Measurements from ENCODE around the gene FSTL5.

Gene FSTL5

GRCh38 chr4:161554372-161554990, 609.3 kb downstream of the FSTL5 start:
- H3K4me3 ChIP-seq (ENCODE audit: low read length), result no peak overlapping the region; the same call in 1 of the 2 replicates
- no peak for TF ChIP-seq ZNF274 (IDR thresholded peaks at IDR 0.05; ENCODE audit: low read depth, low read length)

DNA sequence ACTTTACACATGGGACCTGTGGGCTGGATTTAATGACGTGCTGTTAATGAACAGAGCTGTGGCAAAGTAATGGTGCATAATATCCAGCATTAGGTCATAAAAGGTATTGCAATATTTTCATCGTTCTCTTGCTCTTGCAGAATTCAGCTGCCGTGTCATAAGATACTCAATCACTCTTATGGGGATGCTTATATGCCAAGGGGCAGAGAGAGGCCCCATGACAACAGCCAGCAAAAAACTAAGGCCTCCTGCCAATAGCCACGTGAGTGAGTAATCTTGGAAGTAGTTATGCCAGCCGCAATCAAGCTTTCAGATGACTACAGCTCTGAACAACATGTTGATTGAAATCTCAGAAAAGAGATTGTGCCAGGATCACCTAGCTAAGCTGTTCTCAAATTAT, 616.9 kb downstream of the FSTL5 start:
- no peak for TF ChIP-seq ZNF274 (IDR thresholded peaks at IDR 0.05; ENCODE audit: low read depth, low read length)
- no peak overlapping the region for H3K4me3 ChIP-seq (ENCODE audit: low read length)

DNA sequence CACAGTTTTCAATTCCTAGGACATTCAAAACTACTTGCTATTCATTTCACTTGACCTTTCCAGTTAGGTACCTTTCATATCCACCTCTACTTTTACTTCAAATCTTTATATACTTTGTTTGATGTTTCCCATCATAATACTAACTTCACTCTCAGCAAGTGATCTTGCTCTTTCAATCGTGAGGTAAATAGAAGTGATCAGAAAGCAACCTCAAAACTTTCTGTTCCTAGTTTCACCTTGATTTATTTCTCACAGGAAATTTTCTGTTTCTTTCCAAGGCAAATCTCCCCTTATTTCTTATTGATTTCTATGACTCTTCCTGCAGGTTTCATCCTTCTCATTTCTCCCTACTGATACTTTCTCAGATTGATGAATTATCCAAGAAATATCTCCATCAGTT, 623.5 kb downstream of the FSTL5 start:
- TF ChIP-seq ZNF274 (IDR thresholded peaks at IDR 0.05; ENCODE audit: low read depth, low read length), result no peak
- no peak overlapping the region for H3K4me3 ChIP-seq (ENCODE audit: low read length)

DNA sequence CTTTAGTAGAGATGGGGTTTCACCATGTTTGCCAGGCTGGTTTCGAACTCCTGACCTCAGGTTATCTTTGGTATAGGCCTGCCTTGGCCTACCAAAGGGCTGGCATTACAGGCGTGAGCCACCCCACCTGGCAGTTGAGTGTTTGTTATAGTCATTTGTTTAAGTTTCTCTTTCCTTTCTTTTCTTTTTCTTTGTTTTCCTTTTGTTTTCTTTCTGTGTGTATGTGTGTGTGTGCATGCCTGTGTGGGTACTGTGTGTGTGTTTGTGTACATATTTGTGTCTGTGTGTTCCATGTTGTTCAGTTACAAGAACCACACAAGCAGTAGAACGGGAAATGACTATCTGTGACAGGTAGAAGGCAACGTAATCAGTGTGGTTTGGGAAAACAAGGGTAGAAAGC, 624.9 kb downstream of the FSTL5 start:
- TF ChIP-seq ZNF274 (IDR thresholded peaks at IDR 0.05; ENCODE audit: low read depth, low read length), result no peak

DNA sequence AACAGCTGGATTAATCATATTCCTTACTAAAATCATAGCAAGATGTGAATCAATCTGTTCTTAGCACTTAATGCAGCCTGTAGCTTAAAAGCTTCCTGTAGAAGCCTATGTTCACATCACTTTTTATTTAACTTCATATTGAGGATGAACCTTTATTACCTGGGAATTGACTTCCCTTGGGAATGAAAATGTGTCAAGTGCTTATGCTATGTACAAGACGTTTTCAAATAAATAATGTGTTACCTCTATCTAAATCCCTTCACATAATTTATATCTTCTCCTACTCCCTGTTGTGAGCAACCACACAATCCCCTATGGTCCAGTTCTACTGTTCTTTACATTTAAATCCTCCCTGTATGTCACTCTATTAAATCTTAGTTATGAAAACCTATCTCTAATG, 633.1 kb downstream of the FSTL5 start:
- no peak overlapping the region for H3K4me3 ChIP-seq (ENCODE audit: low read length)
- no peak for TF ChIP-seq ZNF274 (IDR thresholded peaks at IDR 0.05; ENCODE audit: low read depth, low read length)

More for the DNA sequence above, 624.9 kb downstream of the FSTL5 start:
- no peak overlapping the region for H3K4me3 ChIP-seq (ENCODE audit: low read length)

GRCh38 chr4:161525121-161525520, 638.7 kb downstream of the FSTL5 start:
- TF ChIP-seq ZNF274 (IDR thresholded peaks at IDR 0.05; ENCODE audit: low read depth, low read length), result no peak
- H3K4me3 ChIP-seq (ENCODE audit: low read length), result no peak overlapping the region

GRCh38 chr4:161522031-161522430, 641.8 kb downstream of the FSTL5 start:
- no peak overlapping the region for H3K4me3 ChIP-seq (ENCODE audit: low read length)
- no peak for TF ChIP-seq ZNF274 (IDR thresholded peaks at IDR 0.05; ENCODE audit: low read depth, low read length)

- TF ChIP-seq ZNF274 (IDR thresholded peaks at IDR 0.05; ENCODE audit: low read depth, low read length), result no peak
- no peak overlapping the region for H3K4me3 ChIP-seq (ENCODE audit: low read length)
Observed at GRCh38 chr4:161519611-161520010, 644.2 kb downstream of the FSTL5 start.

GRCh38 chr4:161517941-161518340, 645.9 kb downstream of the FSTL5 start:
- TF ChIP-seq ZNF274 (IDR thresholded peaks at IDR 0.05; ENCODE audit: low read depth, low read length), result no peak
- H3K4me3 ChIP-seq (ENCODE audit: low read length), result no peak overlapping the region

GRCh38 chr4:161505141-161505540, 658.7 kb downstream of the FSTL5 start:
- no peak for TF ChIP-seq ZNF274 (IDR thresholded peaks at IDR 0.05; ENCODE audit: low read depth, low read length)
- H3K4me3 ChIP-seq (ENCODE audit: low read length), result no peak overlapping the region

DNA sequence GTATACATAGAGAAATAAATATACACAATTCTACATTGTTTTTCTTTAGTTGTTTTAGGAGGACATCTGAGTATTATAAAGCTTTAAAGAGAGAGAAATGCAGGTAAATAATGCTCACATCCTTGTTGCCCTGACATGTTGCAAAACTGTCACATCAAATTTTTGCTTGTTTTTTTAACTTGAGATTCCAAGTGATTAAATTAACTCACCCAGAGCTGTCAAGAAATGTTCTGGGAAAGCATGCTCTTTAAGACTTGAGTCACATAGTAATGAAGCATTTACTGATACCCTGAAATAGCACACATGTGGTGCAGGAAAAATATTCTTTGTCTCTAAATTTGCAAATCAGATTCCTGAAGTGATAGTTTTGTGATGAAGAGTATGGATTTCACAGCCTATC, 665.6 kb downstream of the FSTL5 start:
- no peak for TF ChIP-seq ZNF274 (IDR thresholded peaks at IDR 0.05; ENCODE audit: low read depth, low read length)

DNA sequence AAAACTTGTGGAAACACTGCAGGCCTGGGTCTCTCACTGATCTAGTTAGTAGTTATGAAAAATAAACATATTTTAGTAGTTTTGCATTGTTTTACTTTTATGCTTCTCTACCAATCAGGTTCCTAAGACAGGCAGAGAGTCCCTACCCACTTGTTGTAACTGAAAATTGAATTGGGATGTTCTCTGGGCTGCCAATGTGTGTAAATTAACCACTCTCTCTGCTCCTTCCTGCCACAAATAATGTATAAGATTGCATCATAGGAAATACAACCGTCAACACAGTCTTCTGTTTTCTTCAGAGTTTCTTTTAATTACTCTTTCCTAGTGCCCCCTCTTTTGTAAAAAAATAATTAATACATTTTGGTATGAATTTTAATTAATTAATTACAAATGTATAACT, 677.3 kb downstream of the FSTL5 start:
- TF ChIP-seq ZNF274 (IDR thresholded peaks at IDR 0.05; ENCODE audit: low read depth, low read length), result no peak
- H3K4me3 ChIP-seq (ENCODE audit: low read length), result no peak overlapping the region

More for the DNA sequence above, 665.6 kb downstream of the FSTL5 start:
- no peak overlapping the region for H3K4me3 ChIP-seq (ENCODE audit: low read length)

DNA sequence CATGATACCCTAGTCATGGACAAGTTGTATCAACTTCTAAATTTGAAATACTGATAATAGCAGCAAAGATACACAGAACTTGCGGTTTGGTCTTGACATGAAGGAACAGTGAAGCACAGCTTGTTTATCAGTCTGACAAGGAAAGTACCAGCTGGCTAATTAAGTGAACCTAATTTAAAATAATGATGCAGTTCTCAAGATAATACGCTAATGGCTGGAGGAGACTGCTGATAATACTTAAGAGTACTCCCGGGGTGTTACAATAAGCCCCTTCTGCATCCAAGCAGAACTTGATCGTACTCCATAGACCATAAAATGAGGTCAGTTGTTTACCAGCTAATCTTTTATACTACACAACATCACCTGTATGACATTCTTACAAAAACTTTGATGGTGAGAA, 697.5 kb downstream of the FSTL5 start:
- H3K4me3 ChIP-seq (ENCODE audit: low read length), result no peak overlapping the region
- no peak for TF ChIP-seq ZNF274 (IDR thresholded peaks at IDR 0.05; ENCODE audit: low read depth, low read length)

GRCh38 chr4:161463436-161463835, 700.4 kb downstream of the FSTL5 start:
- no peak overlapping the region for H3K4me3 ChIP-seq (ENCODE audit: low read length)
- TF ChIP-seq ZNF274 (IDR thresholded peaks at IDR 0.05; ENCODE audit: low read depth, low read length), result no peak

GRCh38 chr4:161457906-161458305, 705.9 kb downstream of the FSTL5 start:
- H3K4me3 ChIP-seq (ENCODE audit: low read length), result no peak overlapping the region
- no peak for TF ChIP-seq ZNF274 (IDR thresholded peaks at IDR 0.05; ENCODE audit: low read depth, low read length)

DNA sequence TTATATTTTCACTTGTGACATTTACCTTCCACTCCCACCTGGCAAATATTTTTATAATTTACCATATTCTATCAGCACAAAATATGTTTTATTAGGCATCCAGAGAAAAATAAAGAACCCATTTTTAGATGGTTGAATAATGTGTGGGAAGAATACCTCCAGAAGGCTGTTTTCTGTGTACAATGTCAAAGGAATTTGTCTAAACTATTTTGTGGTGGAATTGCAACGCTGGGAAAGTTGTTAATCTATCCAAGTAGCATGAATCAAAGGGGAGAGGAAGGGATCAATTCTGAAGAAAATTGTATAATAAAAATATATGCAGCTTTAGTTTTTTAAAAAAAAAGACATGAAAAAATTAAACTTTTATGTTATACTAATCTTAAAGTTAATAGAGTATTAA, 706.5 kb downstream of the FSTL5 start:
- H3K4me3 ChIP-seq (ENCODE audit: low read length), result no peak overlapping the region
- TF ChIP-seq ZNF274 (IDR thresholded peaks at IDR 0.05; ENCODE audit: low read depth, low read length), result no peak

Measured in GM08714 (cell line).